Measurements from ENCODE around the gene C1orf21.

C1orf21 gene

DNA sequence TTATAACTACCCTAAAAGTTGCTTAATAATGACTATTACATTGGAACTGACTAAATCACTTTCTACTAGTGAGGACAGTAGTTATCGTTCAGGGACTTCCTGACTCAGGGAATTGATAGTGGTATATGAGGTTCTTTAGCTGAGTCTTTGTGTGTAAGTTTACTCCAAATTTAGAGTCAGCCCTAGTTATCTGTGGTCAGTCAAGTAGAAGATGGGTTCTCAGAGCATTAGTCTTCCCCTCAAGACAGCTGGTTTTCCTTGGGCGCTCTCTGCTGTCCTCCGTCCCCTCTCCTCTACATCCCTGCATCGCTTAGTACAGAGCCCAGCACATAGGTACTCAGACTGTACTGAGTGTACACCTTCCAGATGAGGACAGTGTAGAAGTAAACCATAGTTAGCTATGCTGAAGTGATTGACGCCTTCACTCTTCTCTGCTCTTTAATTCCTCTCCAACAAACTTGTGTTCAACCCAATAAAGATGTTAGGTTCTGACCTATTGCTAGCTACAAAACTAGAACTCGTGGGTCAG lies 116.5 kb downstream of the C1orf21 start:
- WGBS = 96% methylated on average over 5 of the region's 6 CpGs
- no peak overlapping the region for H3K23ac ChIP-seq (ENCODE audit: low read length in 2 of 2)
- H4K8ac ChIP-seq (ENCODE audit: low read length) = no peak overlapping the region
- H3K14ac ChIP-seq (ENCODE audit: low read length in 2 of 2) = no peak overlapping the region
- no peak overlapping the region for H3K4me2 ChIP-seq (ENCODE audit: low read length, poor library complexity, severe bottlenecking)
- no peak for DNase-seq
- H2BK120ac ChIP-seq (ENCODE audit: low read depth, low read length) = no peak overlapping the region
- no peak overlapping the region for H2AK5ac ChIP-seq (ENCODE audit: low read length, severe bottlenecking)
- no peak overlapping the region for H3K4ac ChIP-seq (ENCODE audit: low read depth in 1 of 2, low read length in 2 of 2)
- H3K27ac ChIP-seq (ENCODE audit: low read length, poor library complexity, severe bottlenecking) = no peak overlapping the region
- H3K9ac ChIP-seq (ENCODE audit: low read length) = no peak overlapping the region
- no peaks in the 10 kb centered on the region for H3K9me3 ChIP-seq (ENCODE audit: control insufficient read depth, low read length)
- H3K4me3 ChIP-seq (ENCODE audit: insufficient read depth in 1 of 2, low read depth in 1 of 2, low read length in 2 of 2) = no peak overlapping the region
- no peaks in the 10 kb centered on the region for H3K4me1 ChIP-seq (ENCODE audit: control insufficient read depth, insufficient read depth, low read depth, low read length)
- peak overlapping the region in 1 of 2 experiments; percentile 18 for H3K18ac ChIP-seq (ENCODE audit: low read depth in 1 of 2, low read length in 2 of 2)
- H4K91ac ChIP-seq (ENCODE audit: low read length) = no peak overlapping the region
- no peak overlapping the region for H2BK12ac ChIP-seq (ENCODE audit: low read length in 2 of 2)
- no peaks in the 10 kb centered on the region for H3K36me3 ChIP-seq (ENCODE audit: control insufficient read depth in 1 of 2, insufficient read depth in 2 of 2, low read depth in 1 of 2, low read length in 2 of 2)
- H2BK15ac ChIP-seq (ENCODE audit: low read depth, poor library complexity, severe bottlenecking) = no peak overlapping the region
- no peaks in the 10 kb centered on the region for H3K27me3 ChIP-seq (ENCODE audit: control insufficient read depth in 1 of 2, insufficient read depth in 1 of 2, low read length in 2 of 2)
- H2AFZ ChIP-seq (ENCODE audit: low read depth, low read length) = no peak overlapping the region
- H2BK5ac ChIP-seq (ENCODE audit: low read depth, low read length, poor library complexity, severe bottlenecking) = no peak overlapping the region
- H3K79me1 ChIP-seq (replicated peaks; ENCODE audit: low read length, poor library complexity, severe bottlenecking) = peaks cover 15% of the 10 kb centered on the region

GRCh38 chr1:184504040-184504954 lies 117.5 kb downstream of the C1orf21 start:
- H3K4me1 ChIP-seq (ENCODE audit: control insufficient read depth, insufficient read depth, low read depth, low read length) = no peaks in the 10 kb centered on the region
- H2AK5ac ChIP-seq (ENCODE audit: low read length, severe bottlenecking) = no peak overlapping the region
- peaks cover 0 to 2% of the 10 kb centered on the region in 2 experiments for H3K36me3 ChIP-seq (ENCODE audit: control insufficient read depth in 1 of 2, insufficient read depth in 2 of 2, low read depth in 1 of 2, low read length in 2 of 2)
- H3K27ac ChIP-seq (ENCODE audit: low read length, poor library complexity, severe bottlenecking) = no peak overlapping the region
- no peak overlapping the region for H2BK5ac ChIP-seq (ENCODE audit: low read depth, low read length, poor library complexity, severe bottlenecking)
- H2BK12ac ChIP-seq (ENCODE audit: low read length in 2 of 2) = peak overlapping the region in 1 of 2 experiments; percentile 7
- no peak overlapping the region for H2BK15ac ChIP-seq (ENCODE audit: low read depth, poor library complexity, severe bottlenecking)
- no peak overlapping the region for H3K4me2 ChIP-seq (ENCODE audit: low read length, poor library complexity, severe bottlenecking)
- H2BK120ac ChIP-seq (ENCODE audit: low read depth, low read length) = no peak overlapping the region
- H3K14ac ChIP-seq (ENCODE audit: low read length in 2 of 2) = no peak overlapping the region
- H2AFZ ChIP-seq (ENCODE audit: low read depth, low read length) = no peak overlapping the region
- H3K4me3 ChIP-seq (ENCODE audit: insufficient read depth in 1 of 2, low read depth in 1 of 2, low read length in 2 of 2) = no peak overlapping the region
- H3K9me3 ChIP-seq (ENCODE audit: control insufficient read depth, low read length) = no peaks in the 10 kb centered on the region
- no peak overlapping the region for H3K4ac ChIP-seq (ENCODE audit: low read depth in 1 of 2, low read length in 2 of 2)
- no peak for DNase-seq
- 80% methylated on average over 12 of the region's 16 CpGs for WGBS
- no peak overlapping the region for H4K91ac ChIP-seq (ENCODE audit: low read length)
- H3K23ac ChIP-seq (ENCODE audit: low read length in 2 of 2) = no peak overlapping the region
- peaks cover 15% of the 10 kb centered on the region for H3K79me1 ChIP-seq (replicated peaks; ENCODE audit: low read length, poor library complexity, severe bottlenecking)
- H3K18ac ChIP-seq (ENCODE audit: low read depth in 1 of 2, low read length in 2 of 2) = no peak overlapping the region
- no peak overlapping the region for H3K9ac ChIP-seq (ENCODE audit: low read length)
- no peaks in the 10 kb centered on the region for H3K27me3 ChIP-seq (ENCODE audit: control insufficient read depth in 1 of 2, insufficient read depth in 1 of 2, low read length in 2 of 2)
- H4K8ac ChIP-seq (ENCODE audit: low read length) = no peak overlapping the region

GRCh38 chr1:184504955-184505338 lies 118.1 kb downstream of the C1orf21 start:
- H2BK120ac ChIP-seq (ENCODE audit: low read depth, low read length) = no peak overlapping the region
- H4K8ac ChIP-seq (ENCODE audit: low read length) = no peak overlapping the region
- H3K36me3 ChIP-seq (ENCODE audit: control insufficient read depth in 1 of 2, insufficient read depth in 2 of 2, low read depth in 1 of 2, low read length in 2 of 2) = peaks cover 0 to 8% of the 10 kb centered on the region in 2 experiments
- no peak overlapping the region for H3K23ac ChIP-seq (ENCODE audit: low read length in 2 of 2)
- no peak overlapping the region for H2AFZ ChIP-seq (ENCODE audit: low read depth, low read length)
- H3K18ac ChIP-seq (ENCODE audit: low read depth in 1 of 2, low read length in 2 of 2) = no peak overlapping the region
- no peaks in the 10 kb centered on the region for H3K4me1 ChIP-seq (ENCODE audit: control insufficient read depth, insufficient read depth, low read depth, low read length)
- H3K27ac ChIP-seq (ENCODE audit: low read length, poor library complexity, severe bottlenecking) = no peak overlapping the region
- H3K9ac ChIP-seq (ENCODE audit: low read length) = no peak overlapping the region
- H3K4me2 ChIP-seq (ENCODE audit: low read length, poor library complexity, severe bottlenecking) = no peak overlapping the region
- H3K27me3 ChIP-seq (ENCODE audit: control insufficient read depth in 1 of 2, insufficient read depth in 1 of 2, low read length in 2 of 2) = no peaks in the 10 kb centered on the region
- no peak for DNase-seq
- 100% methylated on average over 1 of the region's 1 CpG for WGBS
- H2BK12ac ChIP-seq (ENCODE audit: low read length in 2 of 2) = peak overlapping the region in 1 of 2 experiments; percentile 91
- H2BK5ac ChIP-seq (ENCODE audit: low read depth, low read length, poor library complexity, severe bottlenecking) = no peak overlapping the region
- H3K4me3 ChIP-seq (ENCODE audit: insufficient read depth in 1 of 2, low read depth in 1 of 2, low read length in 2 of 2) = no peak overlapping the region
- peak overlapping the region; percentile 41 to 44 for H3K4ac ChIP-seq (ENCODE audit: low read depth in 1 of 2, low read length in 2 of 2)
- no peak overlapping the region for H4K91ac ChIP-seq (ENCODE audit: low read length)
- peaks cover 15% of the 10 kb centered on the region for H3K79me1 ChIP-seq (replicated peaks; ENCODE audit: low read length, poor library complexity, severe bottlenecking)
- H2AK5ac ChIP-seq (ENCODE audit: low read length, severe bottlenecking) = no peak overlapping the region
- no peak overlapping the region for H3K14ac ChIP-seq (ENCODE audit: low read length in 2 of 2)
- no peaks in the 10 kb centered on the region for H3K9me3 ChIP-seq (ENCODE audit: control insufficient read depth, low read length)
- no peak overlapping the region for H2BK15ac ChIP-seq (ENCODE audit: low read depth, poor library complexity, severe bottlenecking)

DNA sequence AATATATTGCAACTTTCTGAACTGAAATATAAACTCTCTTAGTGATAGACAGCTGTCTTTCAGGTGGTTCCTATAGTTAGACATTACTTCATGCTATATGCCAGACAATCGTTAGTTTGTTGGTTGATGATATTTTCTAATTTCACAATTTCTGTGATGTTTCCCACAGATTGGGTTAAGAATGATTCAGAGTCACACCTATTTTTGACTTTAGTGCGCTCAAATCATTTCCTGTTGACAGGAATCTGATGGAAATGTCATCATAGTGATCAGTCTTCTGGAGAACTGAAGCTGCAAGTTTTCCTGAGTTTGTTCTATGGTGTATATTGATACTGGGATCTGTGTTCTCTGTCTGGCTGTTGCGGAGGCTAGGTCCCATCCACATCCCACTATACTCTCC lies 119.7 kb downstream of the C1orf21 start:
- H4K8ac ChIP-seq (ENCODE audit: low read length) = no peak overlapping the region

More for the DNA sequence above, 119.7 kb downstream of the C1orf21 start:
- H2BK12ac ChIP-seq (ENCODE audit: low read length in 2 of 2) = no peak overlapping the region
- H3K14ac ChIP-seq (ENCODE audit: low read length in 2 of 2) = no peak overlapping the region
- peaks cover 0 to 23% of the 10 kb centered on the region in 2 experiments for H3K36me3 ChIP-seq (ENCODE audit: control insufficient read depth in 1 of 2, insufficient read depth in 2 of 2, low read depth in 1 of 2, low read length in 2 of 2)
- no peak for DNase-seq
- H3K4me3 ChIP-seq (ENCODE audit: insufficient read depth in 1 of 2, low read depth in 1 of 2, low read length in 2 of 2) = no peak overlapping the region
- no peak overlapping the region for H2BK5ac ChIP-seq (ENCODE audit: low read depth, low read length, poor library complexity, severe bottlenecking)
- H3K9me3 ChIP-seq (ENCODE audit: control insufficient read depth, low read length) = no peaks in the 10 kb centered on the region
- H3K4ac ChIP-seq (ENCODE audit: low read depth in 1 of 2, low read length in 2 of 2) = no peak overlapping the region
- H3K79me1 ChIP-seq (replicated peaks; ENCODE audit: low read length, poor library complexity, severe bottlenecking) = peaks cover 8% of the 10 kb centered on the region
- no peak overlapping the region for H3K9ac ChIP-seq (ENCODE audit: low read length)
- no peak overlapping the region for H3K27ac ChIP-seq (ENCODE audit: low read length, poor library complexity, severe bottlenecking)
- H3K18ac ChIP-seq (ENCODE audit: low read depth in 1 of 2, low read length in 2 of 2) = no peak overlapping the region
- no peak overlapping the region for H2BK120ac ChIP-seq (ENCODE audit: low read depth, low read length)
- no peak overlapping the region for H2AK5ac ChIP-seq (ENCODE audit: low read length, severe bottlenecking)
- H3K4me1 ChIP-seq (ENCODE audit: control insufficient read depth, insufficient read depth, low read depth, low read length) = no peaks in the 10 kb centered on the region
- H3K4me2 ChIP-seq (ENCODE audit: low read length, poor library complexity, severe bottlenecking) = no peak overlapping the region
- H2BK15ac ChIP-seq (ENCODE audit: low read depth, poor library complexity, severe bottlenecking) = no peak overlapping the region
- H3K23ac ChIP-seq (ENCODE audit: low read length in 2 of 2) = no peak overlapping the region
- no peaks in the 10 kb centered on the region for H3K27me3 ChIP-seq (ENCODE audit: control insufficient read depth in 1 of 2, insufficient read depth in 1 of 2, low read length in 2 of 2)
- H4K91ac ChIP-seq (ENCODE audit: low read length) = no peak overlapping the region
- WGBS = 100% methylated on average over 1 of the region's 3 CpGs
- H2AFZ ChIP-seq (ENCODE audit: low read depth, low read length) = no peak overlapping the region
